Measurements from ENCODE around the gene SNAP25. TPM values are rescaled to one million over a fixed set of nuclear protein-coding genes. Genes with fewer than 3 reads are reported as not detected.

Gene SNAP25
- total RNA-seq, 4 donors from 2014 or later, result 2.9 to 4.8 (median 3.9) TPM

DNA sequence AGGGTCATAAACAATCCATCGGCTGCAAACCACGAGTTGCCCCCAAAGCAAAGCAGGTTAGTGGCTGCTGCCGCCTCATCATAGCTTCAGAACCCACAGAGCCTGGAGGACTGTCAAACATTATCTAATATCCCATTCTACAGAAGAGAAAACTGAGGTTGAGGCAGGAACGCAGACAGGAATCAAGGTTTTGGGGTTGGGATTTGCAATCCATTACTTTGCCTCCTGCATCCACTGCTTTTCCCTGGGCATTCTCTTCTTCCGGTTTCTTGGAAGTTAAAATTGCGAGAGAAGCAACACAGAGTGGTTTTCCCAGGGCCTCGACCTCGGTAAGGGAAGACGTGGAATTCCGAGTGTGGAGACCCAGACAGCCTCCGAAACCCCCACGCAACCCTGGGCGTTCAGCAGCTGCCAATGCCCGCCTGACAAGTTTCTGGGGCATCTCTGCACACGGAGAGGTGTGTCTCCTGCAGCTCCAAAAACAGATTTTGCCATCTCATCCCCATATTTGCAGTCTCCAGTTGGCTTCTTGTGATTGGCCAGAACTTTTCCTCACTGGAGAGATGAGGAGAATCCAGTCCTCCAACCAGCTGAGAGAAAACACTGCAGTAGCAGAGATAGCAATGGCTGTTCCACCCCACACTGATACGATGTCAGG, 45.5 kb upstream of the SNAP25 start:
- Histone ChIP-seq H3K36me3 (no peaks in the 10 kb centered on the region), H3K4me3 (peak overlapping the region in 1 of 4 donors; percentile 44), H3K27ac (replicated peaks in 1 of 4) (no peak overlapping the region), H3K4me1 (peaks cover 0 to 12% (median 10%) of the 10 kb centered on the region in 4 donors), H3K9me3 (peaks cover 0 to 4% (median 0%) of the 10 kb centered on the region in 4 donors), H3K27me3 (peaks cover 0 to 33% (median 4%) of the 10 kb centered on the region in 4 donors)
- no peak for DNase-seq (ENCODE audit: extremely low spot score)
- intact Hi-C loops (cut with DNase I), result no loop called here
- 86% methylated on average over 16 of the region's 16 CpGs for WGBS
- TF ChIP-seq POLR2A (IDR thresholded peaks at IDR 0.05; ENCODE audit: low read depth), result no peak
- TF ChIP-seq, protein P1, sequence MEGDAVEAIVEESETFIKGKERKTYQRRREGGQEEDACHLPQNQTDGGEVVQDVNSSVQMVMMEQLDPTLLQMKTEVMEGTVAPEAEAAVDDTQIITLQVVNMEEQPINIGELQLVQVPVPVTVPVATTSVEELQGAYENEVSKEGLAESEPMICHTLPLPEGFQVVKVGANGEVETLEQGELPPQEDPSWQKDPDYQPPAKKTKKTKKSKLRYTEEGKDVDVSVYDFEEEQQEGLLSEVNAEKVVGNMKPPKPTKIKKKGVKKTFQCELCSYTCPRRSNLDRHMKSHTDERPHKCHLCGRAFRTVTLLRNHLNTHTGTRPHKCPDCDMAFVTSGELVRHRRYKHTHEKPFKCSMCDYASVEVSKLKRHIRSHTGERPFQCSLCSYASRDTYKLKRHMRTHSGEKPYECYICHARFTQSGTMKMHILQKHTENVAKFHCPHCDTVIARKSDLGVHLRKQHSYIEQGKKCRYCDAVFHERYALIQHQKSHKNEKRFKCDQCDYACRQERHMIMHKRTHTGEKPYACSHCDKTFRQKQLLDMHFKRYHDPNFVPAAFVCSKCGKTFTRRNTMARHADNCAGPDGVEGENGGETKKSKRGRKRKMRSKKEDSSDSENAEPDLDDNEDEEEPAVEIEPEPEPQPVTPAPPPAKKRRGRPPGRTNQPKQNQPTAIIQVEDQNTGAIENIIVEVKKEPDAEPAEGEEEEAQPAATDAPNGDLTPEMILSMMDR (IDR thresholded peaks at IDR 0.05), result no peak

DNA sequence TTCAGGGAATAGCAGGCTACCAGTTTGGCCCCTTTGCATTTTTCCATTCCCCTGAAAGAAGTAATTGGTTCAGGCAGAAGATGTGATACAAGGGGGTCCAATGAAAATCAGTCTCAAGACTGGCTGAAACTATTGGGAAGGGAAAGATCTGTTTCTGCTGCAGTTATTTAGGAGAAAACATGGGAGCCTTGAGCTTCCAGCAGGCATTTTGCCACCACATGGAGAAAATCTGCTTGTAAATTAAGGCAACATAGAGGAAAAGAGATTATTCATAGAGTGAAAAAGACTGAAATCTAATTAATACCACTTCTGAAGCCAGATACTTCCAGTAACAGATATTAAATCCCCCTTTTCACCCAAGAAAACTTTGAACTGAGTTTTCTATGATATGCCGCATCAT, 44.2 kb upstream of the SNAP25 start:
- intact Hi-C loops (cut with DNase I), result no loop called here
- H3K27ac ChIP-seq (replicated peaks in 1 of 4), result no peak overlapping the region
- whole genome bisulfite sequencing, result 83% methylated on average over 1 of the region's 1 CpG

DNA sequence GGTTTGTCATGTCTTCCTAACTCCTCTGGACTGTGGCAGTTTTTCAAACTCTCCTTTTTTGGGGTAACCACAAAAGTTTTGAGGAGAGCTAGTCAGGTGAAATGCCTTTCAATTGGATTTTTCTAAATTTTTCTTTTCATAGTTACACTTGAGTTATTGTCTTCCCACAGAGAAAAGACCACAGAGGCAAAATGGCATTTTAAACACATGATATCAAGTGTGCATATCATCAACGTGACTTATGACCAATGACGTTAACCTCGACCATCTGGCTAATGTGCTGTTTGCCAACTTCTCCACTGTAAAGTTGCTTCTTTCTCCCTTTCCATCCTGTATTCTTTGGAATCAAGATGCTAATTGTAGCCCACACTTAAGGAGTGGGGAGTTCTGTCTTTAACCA, 41.3 kb upstream of the SNAP25 start:
- no peak for DNase-seq (ENCODE audit: extremely low spot score)
- Histone ChIP-seq H3K27me3 (peaks cover 0 to 14% (median 0%) of the 10 kb centered on the region in 4 donors), H3K4me1 (peaks cover 0 to 5% (median 2%) of the 10 kb centered on the region in 4 donors), H3K4me3 (no peak overlapping the region), H3K36me3 (no peaks in the 10 kb centered on the region), H3K27ac (replicated peaks in 1 of 4) (no peak overlapping the region), H3K9me3 (no peaks in the 10 kb centered on the region)
- WGBS, result 72% methylated on average over 3 of the region's 3 CpGs
- no peak for TF ChIP-seq POLR2AphosphoS5 (IDR thresholded peaks at IDR 0.05)
- TF ChIP-seq POLR2A (IDR thresholded peaks at IDR 0.05; ENCODE audit: low read depth), result no peak
- TF ChIP-seq, protein P1 (IDR thresholded peaks at IDR 0.05), result no peak
- intact Hi-C loops (cut with DNase I), result no loop called here

More for the DNA sequence above, 44.2 kb upstream of the SNAP25 start:
- no peak for DNase-seq (ENCODE audit: extremely low spot score)
- Histone ChIP-seq H3K9me3 (no peaks in the 10 kb centered on the region), H3K4me3 (no peak overlapping the region), H3K4me1 (peaks cover 0 to 12% (median 10%) of the 10 kb centered on the region in 4 donors), H3K27me3 (peaks cover 0 to 29% (median 4%) of the 10 kb centered on the region in 4 donors), H3K36me3 (no peaks in the 10 kb centered on the region)
- TF ChIP-seq, protein P1 (IDR thresholded peaks at IDR 0.05), result no peak
- TF ChIP-seq POLR2A (IDR thresholded peaks at IDR 0.05; ENCODE audit: low read depth) (no peak), EP300 (IDR thresholded peaks at IDR 0.05) (no peak), POLR2AphosphoS5 (IDR thresholded peaks at IDR 0.05) (no peak)

DNA sequence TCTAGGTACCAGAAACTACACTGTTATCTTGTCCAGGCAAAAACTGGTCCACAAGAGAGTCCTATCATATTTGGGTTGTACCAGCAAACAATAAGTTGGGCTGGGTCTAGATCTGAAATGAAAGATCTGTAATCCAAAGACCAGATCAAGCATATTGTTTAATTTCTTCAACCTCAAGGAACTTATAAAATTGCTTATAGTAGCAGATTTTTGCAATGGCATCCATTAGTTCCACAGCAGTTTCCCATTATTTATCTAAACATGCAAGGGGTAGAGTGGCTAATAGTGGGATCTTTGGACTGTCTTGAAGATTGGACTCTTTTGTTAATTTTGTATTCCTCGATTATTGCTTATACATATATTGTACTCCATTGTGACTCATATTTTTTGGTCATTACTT, 40.5 kb upstream of the SNAP25 start:
- WGBS, result 97% methylated on average over 1 of the region's 1 CpG
- intact Hi-C loops (cut with DNase I), result no loop called here
- no peak overlapping the region for H3K4me3 ChIP-seq

More for the DNA sequence above, 40.5 kb upstream of the SNAP25 start:
- TF ChIP-seq EP300 (IDR thresholded peaks at IDR 0.05), result no peak
- TF ChIP-seq POLR2A (IDR thresholded peaks at IDR 0.05; ENCODE audit: low read depth), result no peak
- TF ChIP-seq POLR2AphosphoS5 (IDR thresholded peaks at IDR 0.05), result no peak
- TF ChIP-seq, protein P1 (IDR thresholded peaks at IDR 0.05), result no peak
- no peaks in the 10 kb centered on the region for H3K4me1 ChIP-seq
- H3K27me3 ChIP-seq, result peaks cover 0 to 8% (median 0%) of the 10 kb centered on the region in 4 donors
- H3K9me3 ChIP-seq, result no peaks in the 10 kb centered on the region
- DNase-seq (ENCODE audit: extremely low spot score), result no peak
- no peaks in the 10 kb centered on the region for H3K36me3 ChIP-seq
- H3K27ac ChIP-seq (replicated peaks in 1 of 4), result no peak overlapping the region

Measured in esophagus muscularis mucosa (tissue), 4 donors.